ENCODE results near the gene GPR108.

The GPR108 gene

DNA sequence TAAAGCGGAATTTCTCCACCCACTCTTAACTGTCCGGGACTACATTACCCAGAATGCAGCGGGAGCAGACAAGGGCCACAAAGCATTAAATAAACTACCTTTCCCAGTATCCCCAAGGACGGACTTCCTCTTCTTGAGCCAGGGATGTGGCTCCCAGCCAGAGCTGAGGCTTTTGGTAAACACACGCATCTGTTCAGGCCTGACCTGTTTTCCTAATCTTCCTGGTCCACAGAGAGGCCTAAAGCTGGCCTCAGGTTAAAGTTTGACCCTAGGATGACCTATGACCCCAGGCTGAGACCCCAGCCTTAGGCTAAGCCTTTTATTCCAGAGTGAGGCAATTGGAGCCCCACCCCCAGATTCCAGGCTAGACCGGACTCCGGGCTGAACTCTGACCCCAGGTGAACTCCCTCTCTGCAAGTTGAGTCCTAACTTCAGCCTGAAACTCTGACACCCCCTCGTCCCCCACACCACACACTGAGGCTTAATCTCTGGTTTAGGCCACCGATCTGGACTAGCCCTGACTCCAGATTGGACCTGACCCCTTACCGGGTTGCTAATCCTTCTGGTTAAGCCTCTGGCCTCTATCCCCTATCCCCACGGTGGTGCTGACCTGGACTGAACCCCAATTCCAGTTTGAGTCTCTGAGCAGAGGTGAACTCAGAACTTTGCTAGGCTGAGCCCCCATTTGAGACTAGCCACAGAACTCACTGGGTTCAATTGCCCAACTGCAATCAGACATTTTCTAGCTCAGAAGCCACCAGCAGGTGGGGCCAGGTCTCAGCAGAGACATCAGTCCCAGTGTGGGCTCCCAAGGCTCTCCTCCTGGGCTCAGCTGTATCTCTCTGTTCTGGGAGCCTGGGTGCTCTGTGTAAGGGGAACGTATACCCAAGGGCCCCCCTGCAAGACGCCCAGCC is 750 bp upstream of the GPR108 start:
- DNase-seq (peak; percentile 83), ATAC-seq (peak; percentile 40)

- DNase-seq (no peak), ATAC-seq (no peak)
Observed at GRCh38 chr19:6736917-6737283, 480 bp downstream of the GPR108 start.

- DNase-seq (peak; percentile 74), ATAC-seq (peak; percentile 14)
Observed at GRCh38 chr19:6736169-6736916, 1.0 kb downstream of the GPR108 start.

GRCh38 chr19:6735181-6735911 is 2.0 kb downstream of the GPR108 start:
- ATAC-seq: no peak
- DNase-seq: no peak

DNA sequence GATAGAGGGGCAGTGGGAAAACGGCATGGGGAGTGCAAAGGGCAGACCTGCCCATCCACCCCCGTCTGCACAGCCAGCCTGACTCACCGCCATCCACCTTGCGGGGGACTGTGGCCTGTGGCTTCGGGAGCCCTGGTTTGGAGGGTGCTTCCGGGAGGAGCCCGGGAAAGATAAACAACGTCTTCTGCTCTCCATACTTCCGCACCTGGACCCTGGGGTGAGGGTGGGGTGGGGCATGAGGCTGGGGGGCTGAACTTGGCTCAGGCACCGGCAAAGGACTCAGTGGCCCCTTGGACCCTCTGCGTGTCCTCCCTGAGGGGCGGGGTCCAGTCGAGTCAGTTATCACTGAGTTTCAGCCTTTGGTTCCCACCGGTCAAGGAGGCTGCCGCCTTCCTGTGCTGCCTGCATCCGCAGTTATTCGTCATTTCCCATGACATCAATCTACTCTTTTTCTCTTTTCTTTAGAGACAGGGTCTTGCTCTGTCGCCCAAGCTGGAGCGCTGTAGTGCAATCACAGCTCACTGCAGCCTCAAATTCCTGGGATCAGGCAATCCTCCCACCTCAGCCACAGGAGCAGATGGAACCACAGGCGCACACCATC is 3.2 kb downstream of the GPR108 start:
- no peak for ATAC-seq

DNA sequence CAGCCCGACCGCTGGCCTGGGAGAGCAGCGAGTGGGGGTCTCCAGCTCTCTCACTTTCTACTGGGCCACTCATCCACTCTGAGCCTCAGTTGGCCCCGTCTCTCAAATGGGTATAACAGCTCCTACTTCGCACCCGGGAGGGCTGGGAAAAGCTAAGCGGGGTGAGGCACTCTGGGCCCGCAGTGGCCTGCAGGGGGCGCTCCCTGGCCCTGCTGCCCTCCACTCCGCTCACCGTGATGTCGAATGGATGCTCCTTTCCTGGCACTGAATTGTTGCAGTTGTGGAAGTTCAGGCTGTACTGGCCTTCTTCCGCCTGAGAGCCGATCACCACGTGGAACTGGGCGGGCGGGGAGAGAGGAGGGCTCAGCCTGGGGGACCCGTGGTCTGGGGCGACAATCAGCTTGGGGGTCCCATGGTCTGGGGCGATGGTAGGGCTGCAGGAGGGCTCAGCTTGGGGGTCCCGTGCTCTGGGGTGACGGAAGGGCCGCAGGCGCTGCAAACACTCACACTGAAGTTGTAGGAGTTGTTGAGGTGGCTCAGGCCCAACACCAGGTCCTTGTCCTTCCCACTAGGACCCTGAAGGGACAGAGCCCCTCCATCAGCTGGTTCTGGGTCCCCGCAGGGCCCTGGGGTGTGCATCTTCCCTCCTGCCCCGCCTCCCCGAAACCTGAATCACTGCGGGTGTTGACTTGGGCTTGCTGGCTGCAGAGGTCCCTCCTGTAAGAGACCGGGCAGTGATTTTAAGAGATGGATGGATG is 3.9 kb downstream of the GPR108 start:
- no peak for DNase-seq
- no peak for ATAC-seq

More for the DNA sequence above, 3.2 kb downstream of the GPR108 start:
- no peak for DNase-seq

DNA sequence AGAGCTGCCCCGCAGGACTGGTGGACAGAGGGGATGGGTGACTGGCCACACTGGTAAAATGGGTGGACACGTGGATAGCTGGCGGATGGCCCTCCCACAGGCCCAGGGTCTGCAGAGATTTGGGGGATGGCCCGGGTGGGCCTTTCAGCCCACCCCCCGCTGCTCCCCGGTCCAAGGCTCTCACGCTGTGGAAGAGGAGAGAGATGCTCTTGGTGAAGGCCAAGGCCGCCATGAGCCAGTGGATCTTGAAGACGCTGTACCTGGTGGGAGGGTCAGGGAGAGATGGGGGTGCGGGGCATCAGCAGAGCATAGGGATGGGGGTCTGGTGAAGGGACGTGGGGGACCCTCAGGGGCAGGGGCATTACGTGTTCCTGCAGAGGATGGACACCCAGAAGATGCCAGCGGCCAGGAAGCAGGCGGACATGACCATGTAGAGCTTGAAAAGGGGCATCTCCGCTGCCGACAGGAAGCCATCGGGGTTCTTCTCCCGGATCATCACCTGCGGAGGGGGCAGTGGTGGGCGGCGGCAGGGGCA is 4.5 kb downstream of the GPR108 start:
- no peak for DNase-seq
- no peak for ATAC-seq

GRCh38 chr19:6731822-6732221 is 5.6 kb downstream of the GPR108 start:
- DNase-seq (no peak), ATAC-seq (no peak)

DNA sequence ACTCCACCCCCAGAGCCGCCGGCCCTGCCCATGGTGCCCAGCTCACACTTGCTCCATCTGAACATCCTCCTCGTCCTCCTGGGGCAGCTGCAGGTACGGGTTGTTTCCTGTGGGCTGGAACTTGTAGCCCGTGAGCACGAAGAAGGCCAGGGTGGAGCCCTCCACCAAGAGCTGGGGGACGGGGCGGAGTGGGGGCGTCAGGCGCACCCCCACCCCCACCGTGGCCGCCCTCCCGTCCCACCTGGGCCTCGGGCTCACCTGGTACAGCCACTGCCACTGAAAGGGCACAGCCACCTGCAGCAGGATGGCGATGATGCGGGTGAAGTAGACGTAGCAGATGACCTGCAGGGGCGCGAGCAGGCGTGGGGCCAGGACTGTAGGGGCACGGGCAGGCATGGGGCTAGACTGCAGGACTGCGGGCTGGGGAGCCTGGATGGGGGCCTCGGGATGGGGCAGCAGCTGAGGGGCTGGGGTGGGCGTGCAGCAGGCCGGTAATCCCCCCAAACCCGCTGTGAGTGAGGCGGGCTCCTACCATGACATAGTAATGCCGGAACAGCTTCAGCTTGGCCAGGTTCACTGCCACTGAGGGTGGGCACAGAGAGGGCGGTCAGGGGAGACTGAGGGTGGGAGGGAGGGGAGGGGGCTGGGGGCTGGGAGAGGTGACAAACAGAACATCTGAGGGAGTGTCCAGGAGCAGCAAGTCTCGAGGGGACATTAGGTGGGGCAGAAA is 6.3 kb downstream of the GPR108 start:
- no peak for DNase-seq
- no peak for ATAC-seq

DNA sequence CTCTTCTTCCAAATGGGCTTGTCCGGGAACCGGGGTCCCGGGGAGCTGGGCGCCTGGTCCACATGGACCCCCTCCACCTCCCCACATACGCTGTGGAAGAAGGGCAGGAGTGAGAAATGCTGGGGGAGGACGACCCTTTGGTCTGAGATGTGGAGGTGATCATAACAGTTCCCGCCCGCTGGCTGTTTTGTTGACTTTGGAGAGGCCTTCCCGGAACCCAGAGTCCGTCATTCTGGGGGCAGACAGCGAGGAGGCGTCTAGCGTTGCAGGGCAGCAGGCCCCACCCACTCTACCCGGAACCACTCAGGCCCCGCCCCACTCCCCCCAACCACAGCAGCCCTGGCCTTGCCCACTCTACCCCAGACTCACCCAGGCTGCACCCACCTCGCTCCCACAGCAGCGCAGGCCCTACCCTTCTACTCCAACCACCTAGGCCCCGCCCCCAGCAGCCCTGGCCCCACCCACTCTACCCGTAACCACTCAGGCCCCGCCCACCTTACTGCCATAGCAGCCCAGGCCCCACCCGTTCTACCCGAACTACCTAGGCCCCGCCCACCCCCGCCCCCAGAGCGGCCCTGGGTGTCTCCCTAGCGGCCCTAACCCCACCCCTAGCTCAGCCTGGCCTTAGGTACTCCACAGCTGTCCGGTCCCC is 7.1 kb downstream of the GPR108 start:
- DNase-seq: peak; percentile 73
- ATAC-seq: peak; percentile 56

GRCh38 chr19:6729573-6730152 is 7.7 kb downstream of the GPR108 start:
- DNase-seq (no peak), ATAC-seq (no peak)

- no peak for DNase-seq
Observed at GRCh38 chr19:6728346-6728745, 9.0 kb downstream of the GPR108 start.

DNA sequence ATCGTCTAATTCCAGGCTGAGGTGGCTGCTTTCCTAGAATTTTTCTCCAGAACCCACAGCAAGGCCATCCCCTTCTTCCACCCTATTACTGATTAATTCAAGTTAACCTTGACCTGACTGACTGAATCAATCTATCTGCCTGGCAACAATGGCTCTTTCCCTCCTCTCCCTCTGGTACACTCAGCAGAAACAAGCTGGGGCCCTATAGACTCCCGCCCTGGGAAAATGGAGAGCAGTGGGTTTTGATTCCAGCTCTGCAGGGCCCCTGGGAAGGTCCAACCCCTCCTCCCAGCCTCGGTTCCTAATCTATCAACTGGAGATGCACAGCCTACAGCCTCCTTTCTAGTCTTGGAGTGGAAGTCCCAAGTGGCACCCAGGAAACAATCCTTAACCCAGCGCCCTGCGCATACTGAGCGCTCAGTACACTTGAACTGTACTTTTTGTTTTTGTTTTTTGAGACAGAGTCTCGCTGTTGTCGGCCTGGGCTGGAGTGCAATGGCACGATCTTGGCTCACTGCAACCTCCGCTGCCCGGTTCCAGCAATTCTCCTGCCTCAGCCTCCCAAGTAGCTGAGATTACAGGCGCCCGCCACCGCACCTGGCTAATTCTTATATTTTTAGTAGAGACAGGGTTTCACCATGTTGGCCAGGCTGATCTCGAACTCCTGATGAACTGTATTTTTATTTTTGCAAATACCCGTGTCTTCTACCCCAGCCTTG is 11.7 kb downstream of the GPR108 start:
- ATAC-seq (no peak), DNase-seq (no peak)

More at GRCh38 chr19:6728346-6728745, 9.0 kb downstream of the GPR108 start:
- ATAC-seq: no peak

DNA sequence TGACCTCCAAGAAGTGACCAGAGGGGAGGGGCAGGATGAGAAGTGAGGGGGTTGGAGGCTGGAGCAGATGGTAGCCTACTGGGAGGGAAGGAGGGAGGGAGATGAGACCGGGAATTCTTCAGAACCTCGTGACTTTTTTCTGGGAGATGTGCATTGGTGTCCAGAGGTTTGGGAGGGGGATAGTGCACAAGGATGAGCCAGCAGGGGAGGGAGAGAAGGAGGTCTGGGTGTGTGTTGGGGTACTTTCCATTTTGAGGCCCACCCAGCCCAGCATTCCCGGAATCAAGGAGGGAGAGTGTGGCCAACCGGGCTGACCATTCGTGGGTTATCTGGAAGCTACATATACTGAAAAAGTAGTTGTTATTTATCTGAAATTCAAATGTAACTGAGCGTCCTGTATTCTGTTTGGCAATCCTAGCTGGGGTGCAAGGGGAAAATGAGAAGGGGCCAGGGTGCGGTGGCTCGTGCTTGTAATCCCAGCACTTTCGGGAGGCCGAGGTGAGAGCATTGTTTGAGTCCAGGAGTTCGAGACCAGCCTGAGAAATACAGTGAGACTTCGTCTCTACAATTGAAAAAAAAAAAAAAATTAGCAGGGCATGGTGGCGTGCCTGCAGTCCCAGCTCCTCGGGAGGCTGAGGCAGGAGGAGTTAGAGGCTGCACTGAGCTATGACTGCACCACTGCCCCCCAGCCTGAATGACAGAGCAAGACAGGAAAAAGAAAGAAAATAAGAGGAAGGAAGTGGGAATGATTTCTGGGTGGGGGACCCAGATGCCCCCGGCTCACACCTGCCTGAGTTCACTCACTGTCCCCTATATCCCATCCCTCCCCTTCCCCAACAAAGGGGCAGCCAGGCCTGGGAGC is 12.5 kb downstream of the GPR108 start:
- ATAC-seq (no peak), DNase-seq (no peak)

- no peak for ATAC-seq
Observed at GRCh38 chr19:6723738-6724137, 13.6 kb downstream of the GPR108 start.

DNA sequence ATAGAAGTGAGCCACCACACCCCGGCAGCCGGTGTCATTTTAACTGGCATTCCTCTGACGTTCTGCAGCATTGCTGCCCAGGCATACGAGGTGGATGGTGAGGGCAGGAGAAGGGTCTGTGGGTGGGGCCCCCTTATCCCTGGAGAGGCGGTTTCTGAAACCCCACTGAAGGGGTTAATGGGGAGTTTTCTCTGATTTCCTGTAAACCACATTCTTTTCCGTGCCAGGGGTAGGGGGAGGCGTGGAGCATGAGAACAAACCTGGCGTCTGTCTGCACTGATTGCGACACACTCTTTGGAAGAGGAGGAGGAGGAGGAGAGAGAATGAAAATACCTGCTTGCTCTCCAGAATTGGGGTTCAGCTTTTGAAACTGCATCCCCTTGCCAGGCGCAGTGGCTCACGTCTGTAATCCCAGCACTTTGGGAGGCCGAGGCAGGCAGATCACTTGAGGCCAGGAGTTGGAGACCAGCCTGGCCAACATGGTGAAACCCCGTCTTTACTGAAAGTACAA is 14.2 kb downstream of the GPR108 start:
- DNase-seq: no peak
- no peak for ATAC-seq

More at GRCh38 chr19:6723738-6724137, 13.6 kb downstream of the GPR108 start:
- DNase-seq: no peak

GRCh38 chr19:6721773-6722172 is 15.6 kb downstream of the GPR108 start:
- DNase-seq (no peak), ATAC-seq (no peak)

GRCh38 chr19:6721138-6721474 is 16.3 kb downstream of the GPR108 start:
- ATAC-seq (no peak), DNase-seq (no peak)
